ENCODE results near the gene GPR157.
"Not testable (repeated sequence)": the region's sequence is repeated elsewhere in the genome, so short reads cannot be mapped to it uniquely, and the experiment has no call there.

Gene GPR157

DNA sequence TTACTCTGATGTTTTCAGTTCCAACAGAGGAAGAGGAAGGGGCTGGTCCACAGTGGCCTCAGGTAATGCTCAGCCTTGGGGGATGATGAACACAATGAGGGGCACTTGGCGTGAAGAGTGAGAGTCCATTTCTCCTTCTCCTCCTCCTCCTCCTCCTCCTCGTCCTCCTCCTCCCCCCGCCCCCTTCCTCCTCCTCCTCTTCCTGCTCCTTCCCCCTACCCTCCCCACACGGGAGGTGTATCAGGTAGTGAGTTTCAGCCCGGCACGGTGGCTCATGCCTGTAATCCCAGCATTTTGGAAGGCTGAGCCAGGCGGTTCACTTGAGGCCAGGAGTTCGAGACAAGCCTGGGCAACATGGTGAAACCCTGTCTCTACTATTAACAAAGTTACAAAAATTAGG is 17.3 kb upstream of the GPR157 start:
- DNase-seq (ENCODE audit: low read depth in 3 of 3, low spot score in 1 of 3): no peak

DNA sequence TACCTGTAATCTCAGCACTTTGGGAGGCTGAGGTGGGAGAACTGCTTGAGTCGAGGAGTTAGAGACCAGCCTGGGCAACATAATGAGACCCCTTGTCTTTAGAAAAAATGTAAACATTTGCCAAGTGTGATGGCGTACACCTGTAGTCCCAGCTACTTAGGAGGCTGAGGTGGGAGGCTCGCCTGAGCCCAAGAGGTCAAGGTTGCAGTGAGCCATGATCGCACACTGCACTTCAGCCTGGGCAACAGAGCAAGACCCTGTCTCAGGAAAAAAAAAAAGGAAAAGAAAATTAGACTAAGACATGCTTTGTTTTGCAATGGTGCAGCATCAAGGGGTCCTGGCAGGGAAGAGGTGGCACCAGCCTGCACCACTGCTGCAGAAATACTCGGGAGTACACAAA is 16.8 kb upstream of the GPR157 start:
- no peak for DNase-seq (ENCODE audit: low read depth in 3 of 3, low spot score in 1 of 3)

DNA sequence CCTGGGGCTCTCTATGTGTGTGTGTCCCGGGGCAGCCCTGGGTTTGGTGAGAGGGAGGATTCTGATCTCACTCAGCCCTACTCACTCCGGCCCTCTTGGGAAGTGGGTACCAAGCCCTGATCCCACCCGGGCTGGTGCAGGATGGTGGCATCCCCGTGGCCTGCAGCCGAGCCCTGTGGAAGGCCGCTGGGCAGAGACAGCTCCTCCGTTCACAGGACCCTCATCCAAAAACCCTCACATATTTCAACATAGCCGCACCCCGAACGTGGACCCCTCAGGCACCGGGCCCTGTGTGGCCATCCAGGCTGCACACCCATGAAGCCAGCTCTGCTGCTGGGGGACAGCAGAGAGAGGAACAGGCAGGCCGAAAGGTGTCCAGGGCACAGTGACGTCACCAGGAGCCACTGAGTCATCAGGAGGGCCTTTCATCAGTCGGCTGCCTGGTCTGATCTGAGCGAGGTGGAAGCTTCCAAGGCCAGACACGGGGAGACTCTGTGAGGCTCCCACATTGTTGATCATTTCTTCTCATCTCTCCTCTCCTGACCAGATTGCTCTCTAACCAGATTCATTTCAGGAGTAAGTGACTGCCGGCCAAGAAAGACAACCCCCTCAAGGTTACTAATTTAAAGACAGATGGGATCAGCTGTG is 16.2 kb upstream of the GPR157 start:
- no peak for DNase-seq (ENCODE audit: low read depth in 3 of 3, low spot score in 1 of 3)

DNA sequence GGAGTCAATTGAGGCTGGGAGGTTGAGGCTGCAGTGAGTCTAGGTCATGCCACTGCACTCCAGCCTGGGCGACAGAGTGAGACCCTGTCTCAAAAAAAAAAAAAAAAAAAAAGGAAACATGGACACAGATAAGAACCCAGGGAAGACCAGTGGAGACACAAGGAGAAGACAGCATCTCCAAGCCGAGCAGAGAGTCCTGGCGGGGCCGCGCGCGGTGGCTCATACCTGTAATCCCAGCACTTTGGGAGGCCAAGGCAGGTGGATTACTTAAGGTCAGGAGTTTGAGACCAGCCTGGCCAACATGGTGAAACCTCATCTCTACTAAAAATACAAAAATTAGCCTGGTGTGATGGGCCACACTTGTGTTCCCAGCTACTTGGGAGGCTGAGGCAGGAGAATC is 15.6 kb upstream of the GPR157 start:
- DNase-seq (ENCODE audit: low read depth in 3 of 3, low spot score in 1 of 3): not testable (repeated sequence)

DNA sequence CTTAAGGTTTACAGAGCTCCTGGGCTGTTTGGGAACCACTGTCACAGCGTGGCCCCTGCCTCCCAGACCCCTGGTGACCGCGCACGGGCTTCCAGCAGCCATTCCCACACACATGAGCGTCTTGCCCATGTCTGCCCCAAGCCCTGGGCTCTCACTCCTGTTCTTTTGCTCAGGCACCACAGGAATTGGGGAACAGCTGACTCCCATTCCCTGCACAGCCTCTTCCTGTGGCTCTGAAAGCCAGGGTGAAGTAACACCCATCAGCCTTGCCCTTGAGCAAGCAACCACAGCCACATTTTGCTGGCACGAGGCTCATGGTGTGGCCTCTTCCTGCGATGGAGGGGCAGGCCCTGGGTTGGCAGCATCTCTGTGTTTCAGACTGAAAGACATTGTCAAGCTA is 14.3 kb upstream of the GPR157 start:
- no peak for DNase-seq (ENCODE audit: low read depth in 3 of 3, low spot score in 1 of 3)

DNA sequence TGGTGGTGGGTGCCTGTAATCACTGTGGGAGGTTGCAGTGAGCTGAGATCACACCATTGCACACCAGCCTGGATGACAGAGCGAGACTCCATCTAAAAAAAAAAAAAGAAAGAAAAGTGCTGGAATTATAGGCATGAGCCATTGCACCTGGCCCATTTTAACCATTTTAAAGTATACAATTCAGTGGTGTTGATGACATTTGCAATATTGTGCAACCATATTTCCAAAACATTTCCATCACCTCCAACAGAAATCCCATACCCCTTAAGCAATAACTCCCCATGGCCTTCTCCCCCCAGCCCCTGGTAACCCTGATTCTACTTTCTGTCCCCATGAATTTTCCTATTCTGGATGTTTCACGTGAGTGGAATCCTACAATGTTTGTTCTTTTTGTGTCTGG is 11.0 kb upstream of the GPR157 start:
- DNase-seq (ENCODE audit: low read depth in 3 of 3, low spot score in 1 of 3): no peak

DNA sequence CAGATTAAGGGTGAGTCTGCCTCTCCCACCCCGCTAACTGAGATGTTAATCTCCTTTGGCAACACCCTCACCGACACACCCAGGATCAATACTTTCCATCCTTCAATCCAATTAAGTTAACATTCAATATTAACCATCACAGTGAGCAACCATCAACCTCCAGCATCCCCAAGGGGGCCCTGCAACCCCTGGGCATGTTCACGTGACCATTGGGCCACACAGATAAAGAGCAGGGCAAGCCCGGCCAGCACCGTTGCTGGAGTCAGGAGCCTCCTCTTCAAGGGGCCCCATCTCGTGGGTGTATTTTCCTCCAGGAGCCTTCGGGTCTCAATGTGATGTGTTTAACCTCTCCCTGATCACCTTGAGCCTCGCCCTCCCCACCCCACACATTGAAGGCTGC is 8.0 kb upstream of the GPR157 start:
- DNase-seq (ENCODE audit: low read depth in 3 of 3, low spot score in 1 of 3): no peak

DNA sequence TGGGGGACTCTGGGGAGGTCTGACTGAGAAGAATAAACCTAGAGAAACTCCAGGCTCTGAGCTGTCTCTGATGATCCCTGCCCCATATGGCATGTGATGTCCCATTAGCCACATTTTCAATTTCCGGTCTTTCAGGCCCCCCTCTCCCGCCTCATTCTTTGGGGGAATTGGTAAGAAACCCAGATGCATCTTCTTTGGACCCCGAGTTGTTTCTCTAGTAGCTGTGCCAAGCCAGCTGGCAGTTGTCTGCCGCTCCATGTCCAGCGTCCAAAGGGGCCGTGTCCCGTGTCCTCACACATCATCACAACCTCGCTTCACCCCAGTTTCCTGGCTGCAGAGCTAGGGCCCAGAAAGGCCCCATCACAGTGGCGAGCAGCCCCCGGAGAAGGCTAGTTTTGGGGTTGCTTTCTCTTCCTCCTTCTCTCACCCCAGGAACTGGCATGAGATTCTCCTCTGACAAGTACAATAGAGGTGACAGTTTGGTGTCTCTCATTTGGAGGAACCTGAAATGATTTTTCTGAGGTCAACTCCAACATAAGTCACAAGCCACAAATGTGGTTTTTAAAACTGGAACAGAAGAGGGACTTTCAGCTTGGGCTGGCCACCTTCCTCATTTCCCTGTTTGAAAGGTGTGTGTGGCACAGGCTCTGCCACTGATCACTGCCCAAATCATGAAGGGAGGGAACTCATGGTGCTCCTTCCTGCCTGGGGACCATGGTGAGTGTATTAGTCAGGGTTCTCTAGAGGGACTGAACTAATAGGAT is 6.4 kb upstream of the GPR157 start:
- no peak for DNase-seq (ENCODE audit: low read depth in 3 of 3, low spot score in 1 of 3)

DNA sequence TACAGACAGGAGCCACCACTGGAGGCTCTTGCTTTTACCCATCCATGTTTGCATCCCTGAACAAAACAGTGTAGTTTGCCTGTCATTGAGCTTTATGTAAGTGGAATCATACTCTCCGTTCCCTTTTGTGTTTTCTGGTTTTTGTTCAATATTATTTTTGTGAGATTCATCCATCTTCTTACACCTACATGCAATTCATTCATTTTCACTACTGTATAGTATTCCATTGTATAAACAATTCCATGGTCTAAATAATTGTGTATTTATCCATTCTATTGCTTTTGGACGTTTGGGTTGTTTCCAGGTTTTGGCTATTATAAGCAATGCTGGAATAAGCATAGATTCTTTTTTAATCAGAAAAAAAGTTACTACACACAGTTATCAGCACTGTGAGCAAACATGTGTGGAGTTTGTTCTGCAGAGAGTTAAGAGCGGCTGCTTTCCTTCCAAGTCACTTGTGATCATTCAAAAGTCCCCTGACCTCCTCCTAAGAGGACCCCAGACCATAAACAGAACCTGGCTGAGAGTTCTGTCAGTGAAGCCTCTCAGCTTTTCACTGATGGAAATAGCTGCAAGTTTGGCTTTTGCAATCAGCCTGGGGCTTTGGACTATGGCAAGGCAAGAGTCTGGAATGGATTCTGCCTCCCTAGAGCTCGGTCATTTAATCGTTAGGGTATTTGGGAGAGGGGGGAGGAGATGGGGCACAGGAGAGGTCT is 5.1 kb upstream of the GPR157 start:
- no peak for DNase-seq (ENCODE audit: low read depth in 3 of 3, low spot score in 1 of 3)

DNA sequence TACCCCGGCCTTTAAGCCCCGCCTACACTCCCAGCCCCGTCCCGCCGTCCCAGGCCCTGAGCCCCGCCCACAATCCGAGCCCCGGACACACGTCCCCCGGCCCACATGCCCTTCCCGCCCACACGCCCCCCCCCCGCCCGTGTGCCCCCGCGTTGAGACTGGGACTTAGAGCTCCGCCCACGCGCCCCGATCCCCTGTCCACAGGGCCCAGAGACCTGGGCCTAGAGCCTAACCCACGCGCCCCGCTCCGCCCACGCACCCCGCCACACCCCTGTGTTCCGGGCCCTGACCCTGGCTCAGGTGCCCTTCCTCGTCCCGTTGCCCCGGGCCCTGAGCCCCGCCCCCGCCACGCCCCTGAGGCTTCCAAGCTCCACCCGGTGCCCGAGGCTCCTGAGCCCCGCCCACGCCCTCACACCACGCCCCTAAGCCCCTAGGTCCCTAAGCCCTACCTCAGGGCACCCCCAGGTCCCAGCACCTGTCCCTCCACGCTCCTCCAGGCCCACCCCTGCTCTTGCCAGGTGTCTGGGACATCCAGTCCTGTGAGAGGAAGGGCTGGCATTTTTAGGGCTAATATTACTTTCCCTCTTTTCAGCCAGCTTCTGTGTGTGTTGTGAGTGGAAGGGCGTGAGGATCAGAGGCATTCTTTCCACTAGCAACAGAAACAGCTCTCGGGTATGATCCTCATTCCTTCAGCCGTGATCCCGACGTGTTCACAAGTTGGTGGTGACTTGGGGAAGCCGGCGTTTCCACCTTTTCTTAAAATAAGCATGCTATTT is 552 bp upstream of the GPR157 start:
- DNase-seq (ENCODE audit: low read depth in 3 of 3, low spot score in 1 of 3): peak; percentile 70 to 73 (median 72)

DNA sequence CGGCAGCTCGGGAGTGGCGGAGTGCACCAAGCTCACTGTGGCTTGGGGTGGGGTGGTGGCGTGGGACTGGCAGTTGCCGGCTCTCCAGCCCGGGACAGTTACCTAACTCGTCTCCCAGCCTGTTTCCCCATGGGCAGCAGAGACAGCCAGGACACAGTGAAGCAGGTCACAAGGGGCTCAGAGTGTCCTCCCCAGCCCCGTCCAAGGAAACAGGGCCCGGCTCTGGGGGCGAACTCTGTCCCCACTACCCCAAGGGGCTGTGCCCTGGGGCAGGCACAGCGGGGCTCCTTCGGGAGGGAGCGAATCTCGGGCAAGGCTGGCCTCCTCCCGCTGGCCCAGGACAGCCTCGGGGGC is 759 bp downstream of the GPR157 start:
- DNase-seq (ENCODE audit: low read depth in 3 of 3, low spot score in 1 of 3): no peak

DNA sequence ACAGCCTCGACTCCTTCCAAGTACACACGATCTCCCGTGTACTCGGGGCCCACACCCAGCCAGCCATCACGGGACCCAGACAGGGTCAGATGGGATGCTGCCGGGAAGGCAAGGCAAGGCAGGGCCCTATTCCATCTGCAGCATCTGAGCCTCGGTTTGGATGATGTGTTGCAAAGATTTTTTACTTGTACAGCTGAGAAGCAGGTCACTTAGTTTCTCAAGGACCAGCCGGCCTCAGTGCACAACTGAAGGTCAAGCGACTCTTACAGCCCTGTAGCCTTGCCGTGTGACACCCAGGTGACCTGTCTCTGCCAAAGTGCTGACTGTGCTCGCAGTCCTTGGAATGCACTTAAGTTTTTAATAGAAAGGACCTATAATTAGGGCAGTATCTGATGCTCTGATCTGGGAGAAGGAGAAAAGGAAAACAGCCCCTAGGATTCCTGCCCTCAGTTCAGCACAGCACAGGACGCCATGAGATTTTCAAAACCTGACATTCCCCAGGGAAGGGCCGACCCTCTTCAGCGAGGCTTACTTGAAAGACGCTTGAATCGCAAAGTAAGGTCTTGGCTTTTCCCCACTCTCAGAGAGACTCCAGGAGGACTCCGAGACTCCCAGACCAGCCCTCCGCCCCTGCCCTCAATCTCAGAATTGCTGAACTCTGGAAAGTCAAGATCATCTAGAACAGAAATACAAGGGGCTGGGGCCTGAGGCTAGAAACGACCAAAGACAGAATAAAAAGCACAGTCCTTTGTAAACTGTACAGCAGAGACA is 1.3 kb downstream of the GPR157 start:
- DNase-seq (ENCODE audit: low read depth in 3 of 3, low spot score in 1 of 3): no peak

DNA sequence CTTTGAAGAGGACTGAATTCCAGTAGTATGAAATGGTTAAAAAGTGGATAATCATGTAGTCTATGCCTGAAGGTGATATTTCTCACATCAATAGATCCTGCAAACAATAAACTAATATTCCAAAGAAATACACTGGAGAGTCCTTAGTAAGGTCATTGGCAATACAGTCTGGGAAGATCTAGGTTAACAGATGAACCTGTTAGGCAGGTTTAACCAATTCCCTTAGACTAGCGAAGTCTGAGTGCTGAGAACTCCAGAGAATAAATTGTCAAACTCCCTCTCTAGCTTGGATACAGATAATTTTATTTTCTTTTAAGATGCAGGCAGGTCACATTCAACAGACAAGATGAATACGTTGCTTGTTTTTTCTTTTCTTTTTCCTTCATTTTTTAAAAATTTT is 2.4 kb downstream of the GPR157 start:
- DNase-seq (ENCODE audit: low read depth in 3 of 3, low spot score in 1 of 3): no peak

DNA sequence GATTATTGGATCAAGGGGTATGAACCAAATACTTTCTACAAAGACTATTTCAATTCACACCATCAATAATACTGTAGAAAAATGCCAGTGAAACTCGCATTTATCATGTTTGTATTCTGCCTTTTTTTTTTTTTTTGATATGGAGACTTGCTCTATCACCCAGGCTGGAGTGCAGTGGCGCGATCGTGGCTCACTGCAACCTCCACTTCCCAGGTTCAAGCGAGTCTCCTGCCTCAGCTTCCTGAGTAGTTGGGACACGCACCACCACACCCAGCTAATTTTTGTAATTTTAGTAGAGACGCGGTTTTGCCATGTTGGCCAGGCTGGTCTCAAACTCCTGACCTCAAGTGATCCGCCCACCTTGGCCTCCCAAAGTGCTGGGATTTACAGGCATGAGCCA is 3.1 kb downstream of the GPR157 start:
- DNase-seq (ENCODE audit: low read depth in 3 of 3, low spot score in 1 of 3): not testable (repeated sequence)

DNA sequence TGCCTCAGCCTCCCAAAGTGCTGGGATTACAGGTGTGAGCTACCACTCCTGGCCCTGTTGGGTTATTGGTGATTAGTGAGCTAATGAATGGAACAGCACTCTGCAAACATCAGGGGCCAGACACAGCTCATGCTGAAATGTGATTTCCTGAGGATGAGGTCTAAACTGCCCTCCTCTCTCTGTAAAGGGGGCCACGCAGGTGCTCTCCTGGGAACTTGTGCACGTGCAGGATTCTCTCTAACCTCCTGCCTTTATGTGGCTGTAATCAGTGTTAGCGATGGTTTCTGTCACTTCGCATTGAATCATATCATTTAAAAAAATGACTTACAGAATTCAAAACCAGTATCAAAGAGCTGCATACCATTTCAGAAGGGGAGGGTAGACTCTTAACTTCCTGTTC is 3.6 kb downstream of the GPR157 start:
- no peak for DNase-seq (ENCODE audit: low read depth in 3 of 3, low spot score in 1 of 3)

DNA sequence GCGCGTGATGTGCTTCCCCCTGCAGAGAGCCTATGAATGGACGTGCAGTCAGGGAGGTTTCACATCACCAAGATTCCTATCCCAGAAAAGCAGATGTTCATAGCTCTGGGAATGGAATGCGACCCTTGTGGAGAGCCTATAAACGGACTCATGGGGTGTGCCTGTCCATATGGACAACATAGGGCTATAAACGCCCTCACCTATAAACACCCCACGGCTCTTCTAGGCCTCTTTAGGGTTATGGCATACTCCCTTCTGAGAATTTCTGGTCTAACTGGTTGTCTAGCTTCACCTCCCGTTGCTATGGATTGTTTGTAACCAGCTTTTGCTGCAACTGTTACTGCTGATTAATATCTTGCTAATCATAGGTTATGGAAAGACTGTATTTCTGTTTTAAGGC is 4.5 kb downstream of the GPR157 start:
- not testable (repeated sequence) for DNase-seq (ENCODE audit: low read depth in 3 of 3, low spot score in 1 of 3)

DNA sequence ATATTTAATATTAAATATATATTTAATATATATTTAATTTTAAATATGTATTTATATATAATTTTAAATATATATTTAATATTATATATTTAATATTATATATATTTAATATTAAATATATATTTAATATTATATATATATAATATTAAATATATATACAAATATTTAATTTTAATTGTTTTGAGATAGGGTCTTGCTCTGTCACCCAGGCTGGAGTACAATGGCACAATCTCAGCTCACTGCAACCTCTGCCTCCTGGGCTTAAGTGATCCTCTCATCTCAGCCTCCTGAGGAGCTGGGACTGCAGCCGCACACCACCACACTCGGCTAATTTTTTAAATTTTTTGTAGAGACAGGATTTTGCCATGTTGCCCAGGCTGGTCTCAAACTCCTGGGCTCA is 5.2 kb downstream of the GPR157 start:
- DNase-seq (ENCODE audit: low read depth in 3 of 3, low spot score in 1 of 3): not testable (repeated sequence)

DNA sequence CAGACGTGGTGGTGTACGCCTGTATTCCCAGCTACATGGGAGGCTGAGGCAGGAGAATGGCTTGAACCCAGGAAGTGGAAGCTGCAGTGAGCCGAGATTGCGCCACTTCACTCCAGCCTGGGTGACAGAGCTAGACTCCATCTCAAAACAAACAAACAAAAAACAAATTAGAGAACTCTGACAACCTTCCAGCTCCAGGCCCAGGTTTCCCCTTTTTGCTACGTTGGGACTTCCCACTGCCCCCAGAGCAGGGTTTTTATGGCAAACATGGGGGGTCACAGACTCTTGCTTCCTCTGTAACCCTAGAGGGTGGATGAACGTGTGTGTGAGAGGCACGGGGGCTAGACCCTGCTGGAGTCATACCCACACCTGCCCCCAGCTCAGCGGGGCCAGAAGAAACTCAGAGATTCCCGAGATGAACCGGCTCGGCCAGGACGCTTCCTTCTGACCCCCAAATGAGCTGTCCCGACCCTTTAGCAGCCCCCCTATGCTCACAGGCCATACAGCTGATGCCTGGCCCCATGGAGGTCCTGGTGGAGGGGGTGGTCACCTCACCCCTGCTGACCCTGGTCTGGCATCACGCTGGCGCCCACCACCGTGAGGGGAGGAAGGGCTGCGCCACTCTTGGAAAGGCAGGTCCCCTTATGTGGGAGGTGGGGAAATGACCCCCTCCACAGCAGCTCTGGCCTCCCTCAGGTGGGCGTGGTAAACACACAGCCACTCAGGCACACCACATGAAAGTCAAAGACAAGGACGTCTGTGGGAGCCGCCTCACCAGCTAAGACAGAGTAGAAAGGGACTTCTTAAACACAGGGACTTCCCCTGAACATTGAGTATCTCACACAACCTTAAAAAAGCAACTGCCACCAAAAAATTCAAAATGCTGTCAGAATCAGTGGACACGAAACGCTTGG is 7.1 kb downstream of the GPR157 start:
- DNase-seq (ENCODE audit: low read depth in 3 of 3, low spot score in 1 of 3): no peak

DNA sequence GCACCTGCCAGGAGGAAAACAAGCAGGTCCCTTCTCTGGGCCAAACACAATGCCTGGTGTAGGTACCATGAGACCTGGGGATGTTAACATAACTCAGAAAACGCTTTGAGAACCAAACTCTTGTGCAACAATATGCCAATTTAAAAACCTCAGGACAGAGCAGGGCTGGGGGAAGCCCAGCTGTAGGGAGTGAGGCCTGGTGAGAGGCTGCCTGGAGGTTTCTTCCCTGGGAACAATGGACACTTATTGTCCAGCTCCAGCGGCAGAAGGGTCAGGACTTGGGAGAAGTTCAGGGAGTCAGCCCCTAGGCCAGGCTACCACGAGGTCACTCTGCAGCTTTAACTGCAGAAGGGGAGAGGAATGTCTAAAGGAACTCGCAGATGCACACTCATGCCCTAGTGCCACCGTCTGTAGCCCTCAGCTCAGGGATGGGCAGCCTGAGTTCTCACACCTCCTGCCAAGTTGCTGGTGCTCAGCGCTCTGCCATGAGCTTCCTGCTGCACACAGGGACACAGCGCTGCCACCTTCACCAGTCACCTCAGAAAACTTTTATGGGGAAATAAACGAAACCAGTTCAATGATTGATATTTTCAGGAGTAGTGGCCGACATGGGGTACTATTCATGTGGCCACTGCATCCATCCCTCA is 8.5 kb downstream of the GPR157 start:
- DNase-seq (ENCODE audit: low read depth in 3 of 3, low spot score in 1 of 3): no peak
